Tibial nerve (tissue), 4 donors: ENCODE results near the gene PLA2G3.

Source experiments
- CTCF ChIP-seq, 5 experiments: fragments of 200-600 bp in 3 of 5; fragments of 450-650 bp in 2 of 5; sonication (generic) in 3 of 5; IDR thresholded peaks; one replicate each; pipeline ENCODE4 v1.5.1; 2016 to 2019; ENCODE audit warnings: antibody characterized with exemption in 5 of 5, mild to moderate bottlenecking in 3 of 5, moderate library complexity in 2 of 5
- EP300 ChIP-seq, 2 donors: sonication (generic); formaldehyde crosslinking; IDR thresholded peaks; one replicate each; pipeline ENCODE4 v1.6.1; 2017; ENCODE audit warnings: antibody characterized with exemption in 2 of 2, mild to moderate bottlenecking in 1 of 2
- POLR2A ChIP-seq, 2 donors: fragments of 450-650 bp; IDR thresholded peaks; one replicate each; pipeline ENCODE4 v1.6.1; 2017; ENCODE audit warnings: antibody characterized with exemption in 2 of 2, mild to moderate bottlenecking in 2 of 2, moderate library complexity in 2 of 2

- no peak for TF ChIP-seq CTCF (IDR thresholded peaks at IDR 0.05)
- TF ChIP-seq EP300 (IDR thresholded peaks at IDR 0.05), result no peak
- no peak for TF ChIP-seq POLR2A (IDR thresholded peaks at IDR 0.05)
Observed at GRCh38 chr22:31120642-31121041, 19.7 kb downstream of the PLA2G3 start.
